HG02970 (cell line): ENCODE results near the gene IL1RAPL1.

Experiments used
- ATAC-seq: cut with Tn5 transposase; IDR thresholded peaks from one replicate; pipeline ENCODE4 v1.9.1; 2021; ENCODE audit warnings: mild to moderate bottlenecking, moderate library complexity, moderate number of reproducible peaks; ENCODE audit not compliant: unreplicated experiment, low FRiP score

IL1RAPL1 gene

DNA sequence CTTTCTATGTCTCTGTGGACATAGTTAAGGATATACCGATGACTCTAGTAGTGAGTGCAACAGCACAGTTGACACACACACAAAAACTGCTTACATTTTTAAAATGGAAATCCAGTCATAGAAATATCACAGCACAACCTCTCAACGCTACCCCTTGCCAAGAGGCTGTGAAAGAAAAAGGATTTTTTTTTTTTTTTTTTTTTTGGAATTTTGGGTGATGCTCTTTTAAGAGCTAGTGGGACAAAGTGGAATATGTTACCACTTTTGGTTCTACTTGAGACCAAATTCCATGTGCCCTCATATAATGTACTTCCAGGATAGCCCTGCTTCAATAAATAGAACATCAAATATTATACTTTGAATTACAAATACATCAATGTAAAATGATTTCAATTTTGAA is 1247.1 kb downstream of the IL1RAPL1 start:
- no peak for ATAC-seq

DNA sequence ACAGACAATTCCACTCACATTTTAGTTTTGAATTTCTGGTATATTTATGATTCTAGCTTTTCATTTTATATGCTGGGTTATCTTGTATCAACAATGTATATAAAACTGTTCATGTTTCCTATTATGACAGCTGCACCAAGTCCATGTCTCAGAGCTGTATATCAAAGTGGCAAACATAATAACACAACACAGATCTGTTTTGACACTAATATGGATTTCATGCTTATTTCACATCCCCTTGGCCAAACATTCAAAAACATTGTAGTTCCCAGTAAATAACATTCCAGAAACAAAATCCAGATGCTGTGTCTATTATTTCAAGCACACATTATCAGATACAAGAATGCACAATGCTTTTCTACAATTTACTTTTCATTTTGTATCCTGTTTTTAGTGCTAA is 1247.5 kb downstream of the IL1RAPL1 start:
- no peak for ATAC-seq

DNA sequence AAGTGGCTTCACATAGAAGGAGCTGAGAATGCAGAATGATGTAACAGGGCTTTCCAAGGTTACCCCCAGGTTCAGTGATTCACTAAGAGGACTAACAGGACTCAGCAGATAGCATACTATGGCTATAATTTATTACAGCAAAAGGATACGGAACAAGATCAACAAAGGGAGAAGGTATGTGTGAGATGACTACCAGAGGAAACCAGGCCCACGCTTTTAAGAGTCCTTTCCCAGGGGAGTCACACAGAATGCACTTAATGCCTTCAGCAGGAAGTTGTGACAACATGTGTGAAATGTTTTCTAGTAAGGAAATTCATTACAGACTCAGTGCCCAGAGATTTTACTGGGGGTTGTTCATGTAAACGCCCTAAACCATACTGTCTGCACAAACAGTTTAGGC is 1254.5 kb downstream of the IL1RAPL1 start:
- ATAC-seq: no peak

DNA sequence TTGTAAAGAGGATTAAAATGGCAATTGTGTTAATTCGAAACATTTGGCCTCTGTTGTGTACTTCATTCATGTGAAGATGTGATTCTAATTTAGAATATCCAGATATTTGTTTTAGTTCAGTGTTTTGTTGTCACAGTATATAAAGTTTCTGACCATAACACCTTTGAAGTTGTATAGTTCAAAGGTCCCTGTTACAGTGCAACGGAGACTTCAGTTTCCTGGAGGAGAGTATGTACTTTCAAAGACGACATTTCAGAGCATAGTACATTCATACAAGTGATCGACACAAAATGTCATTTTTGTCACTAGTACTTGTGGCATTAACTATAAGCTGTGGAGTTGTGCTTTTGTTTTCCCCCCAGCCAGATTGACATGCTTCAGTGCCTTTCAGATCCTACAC is 1255.3 kb downstream of the IL1RAPL1 start:
- no peak for ATAC-seq

DNA sequence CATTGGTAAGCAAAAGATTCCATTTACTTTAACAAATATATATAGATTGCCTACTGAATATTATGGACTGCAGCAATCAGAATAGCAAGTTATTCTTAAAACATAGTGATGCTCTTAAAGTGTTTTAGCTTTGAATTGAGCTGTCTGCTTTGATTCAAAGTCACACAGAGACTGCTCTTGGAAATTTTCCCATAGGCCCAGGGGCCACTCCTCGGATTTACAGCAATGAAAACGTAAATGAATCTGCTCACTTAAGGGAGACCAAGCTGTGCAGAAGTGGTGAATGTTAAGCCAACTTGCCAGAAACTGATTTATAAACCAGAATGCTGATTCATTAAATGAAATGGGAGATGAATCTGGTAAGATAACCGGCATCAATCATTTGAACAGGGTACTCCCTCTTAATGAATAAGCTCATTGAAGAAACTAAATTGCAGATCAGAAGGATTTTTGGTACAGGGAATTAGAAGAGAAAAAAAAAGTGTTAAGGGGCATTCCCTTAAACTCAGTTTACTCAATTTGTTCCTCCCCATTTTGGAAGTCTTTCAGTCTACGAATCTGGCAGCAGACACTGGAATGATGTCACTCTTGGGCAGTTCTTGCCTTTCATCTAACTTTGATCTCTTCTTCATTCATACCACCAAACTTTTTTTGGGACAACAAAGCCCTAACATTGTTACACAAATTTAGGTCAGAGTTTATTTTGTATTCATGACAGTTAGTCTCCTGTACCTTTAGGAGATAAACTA is 1264.8 kb downstream of the IL1RAPL1 start:
- no peak for ATAC-seq

DNA sequence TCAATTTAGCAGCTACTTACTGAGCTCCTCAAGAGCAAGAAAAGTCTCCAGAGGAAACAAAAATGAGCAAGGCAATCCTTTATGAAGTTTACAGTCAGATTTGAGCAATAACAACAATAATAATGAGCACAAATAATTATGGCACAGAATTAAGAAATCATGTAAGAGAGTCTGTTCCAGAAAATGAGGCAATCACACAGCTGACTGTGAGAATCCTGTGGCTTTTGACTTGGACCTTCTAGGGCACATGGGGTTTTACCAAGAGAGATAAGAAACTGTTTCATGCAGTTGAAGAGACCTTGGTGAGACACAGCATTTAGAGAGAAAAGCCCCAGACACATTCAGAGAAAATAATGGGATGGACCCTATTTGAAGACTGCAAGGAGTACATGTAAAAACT is 1265.5 kb downstream of the IL1RAPL1 start:
- ATAC-seq: no peak

DNA sequence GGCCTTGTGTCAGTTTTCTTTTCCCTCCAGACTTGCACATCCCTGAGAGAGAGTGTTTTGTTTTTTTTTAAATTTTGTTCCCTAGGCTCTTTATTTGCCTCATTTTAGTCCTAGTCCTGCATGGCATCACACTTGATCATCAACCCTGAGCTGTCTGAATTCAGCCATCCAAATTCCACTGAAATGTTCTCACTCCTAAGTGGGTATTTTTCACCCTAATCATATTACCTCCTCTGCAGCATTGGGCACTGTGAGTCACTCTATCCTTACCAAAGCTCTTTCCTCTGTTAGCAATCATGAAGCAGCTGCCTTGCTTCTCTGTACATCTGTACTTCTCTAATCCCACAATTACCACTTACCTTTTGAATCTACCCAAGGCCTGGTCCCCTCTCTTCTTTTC is 1271.5 kb downstream of the IL1RAPL1 start:
- no peak for ATAC-seq

DNA sequence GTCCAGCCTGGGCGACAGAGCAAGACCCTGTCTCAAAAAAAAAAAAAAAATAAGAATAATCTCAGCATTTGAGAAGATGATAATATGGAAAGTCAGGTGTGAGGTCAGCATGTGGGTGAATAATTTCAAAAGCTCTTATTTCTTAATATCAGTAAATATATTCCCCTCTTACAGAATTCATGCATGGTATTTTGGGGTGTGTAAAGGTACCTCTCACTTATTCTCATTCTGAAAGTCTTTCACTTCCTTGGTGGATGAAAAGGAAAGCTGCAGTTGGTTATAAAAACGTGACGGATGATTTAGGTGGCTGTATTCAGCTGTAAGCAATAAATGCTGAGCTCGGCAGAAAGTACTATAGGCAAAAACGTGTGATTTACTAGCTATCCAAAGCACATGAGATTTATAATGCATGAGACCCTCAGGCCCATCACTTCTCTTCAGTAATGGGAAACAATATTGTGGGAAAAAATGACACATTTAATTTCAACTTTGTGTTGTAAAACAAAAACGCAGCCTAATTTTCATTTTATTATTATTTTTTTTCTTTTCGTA is 1275.0 kb downstream of the IL1RAPL1 start:
- ATAC-seq: no peak

DNA sequence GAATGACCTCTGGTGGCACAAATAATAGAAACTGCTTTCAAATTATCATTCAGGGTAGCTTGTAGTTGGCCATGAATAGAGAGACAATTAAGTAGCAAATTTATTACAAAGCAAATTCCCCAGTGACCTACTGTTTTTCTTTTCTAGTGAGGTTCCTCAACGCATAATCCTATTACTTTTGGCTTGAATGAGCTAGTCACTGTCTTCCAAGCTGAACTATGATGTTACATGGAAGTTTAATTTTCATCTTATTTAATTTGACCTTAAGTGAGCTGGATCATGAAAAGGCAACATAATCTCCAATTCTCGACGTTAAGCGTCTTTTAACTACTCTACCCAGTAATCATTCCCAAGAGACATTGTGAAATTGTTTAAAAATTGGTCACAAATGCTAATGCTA is 1280.7 kb downstream of the IL1RAPL1 start:
- ATAC-seq: no peak

DNA sequence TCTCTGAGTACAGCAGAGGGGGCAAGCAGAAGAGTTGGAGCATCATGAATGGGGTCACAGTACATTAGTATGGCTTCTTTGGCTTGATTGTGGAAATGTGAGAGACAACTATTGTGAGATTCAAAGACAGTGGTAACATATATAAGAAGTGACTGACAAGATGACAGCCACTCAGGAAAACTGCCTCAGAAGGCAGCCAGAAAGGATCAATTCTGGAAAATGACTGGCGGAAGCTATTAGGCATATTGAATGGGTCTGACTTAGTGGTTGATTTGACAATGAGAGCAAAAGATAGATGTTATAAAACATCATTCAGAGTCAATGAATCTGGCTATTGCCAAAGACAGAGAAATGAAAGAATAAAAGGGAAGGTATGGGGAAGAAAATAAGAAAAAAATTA is 1282.6 kb downstream of the IL1RAPL1 start:
- ATAC-seq: no peak

DNA sequence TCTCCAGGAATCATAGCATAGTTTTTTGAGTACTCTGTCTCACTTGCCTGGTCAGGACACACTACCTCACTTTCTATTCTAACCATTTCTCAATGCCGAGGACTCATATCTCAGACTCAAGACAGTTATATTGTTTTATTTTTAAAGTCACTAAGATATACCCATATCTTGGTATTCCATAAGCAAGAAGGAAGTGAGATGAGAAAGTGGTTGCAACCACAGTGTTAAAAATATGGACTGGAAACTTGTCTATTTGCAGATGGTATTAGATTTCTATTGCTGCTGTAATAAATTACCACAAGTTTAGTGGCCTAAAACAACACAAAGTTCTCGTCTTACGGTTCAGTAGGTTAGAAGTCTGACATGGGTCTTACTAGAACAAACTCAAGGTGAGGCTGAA is 1283.4 kb downstream of the IL1RAPL1 start:
- ATAC-seq: no peak

DNA sequence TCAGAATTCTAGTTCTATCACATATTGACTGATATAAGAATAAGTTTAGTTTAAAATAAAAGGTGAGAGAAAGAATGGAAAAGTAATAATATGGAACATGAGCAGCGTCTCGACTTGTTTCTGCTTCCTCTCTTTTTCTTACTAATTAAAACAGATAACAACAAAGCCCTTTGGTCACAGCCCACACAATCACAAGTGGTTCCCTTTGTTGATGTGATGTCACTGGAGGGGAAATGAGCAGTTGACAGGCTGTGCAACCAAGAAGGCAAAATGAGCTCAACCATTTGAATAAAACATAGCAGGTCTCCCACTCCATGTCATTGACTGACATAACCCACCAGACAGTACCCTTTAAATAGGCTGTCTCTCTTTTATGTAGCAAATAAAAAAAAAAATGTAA is 1285.6 kb downstream of the IL1RAPL1 start:
- no peak for ATAC-seq

DNA sequence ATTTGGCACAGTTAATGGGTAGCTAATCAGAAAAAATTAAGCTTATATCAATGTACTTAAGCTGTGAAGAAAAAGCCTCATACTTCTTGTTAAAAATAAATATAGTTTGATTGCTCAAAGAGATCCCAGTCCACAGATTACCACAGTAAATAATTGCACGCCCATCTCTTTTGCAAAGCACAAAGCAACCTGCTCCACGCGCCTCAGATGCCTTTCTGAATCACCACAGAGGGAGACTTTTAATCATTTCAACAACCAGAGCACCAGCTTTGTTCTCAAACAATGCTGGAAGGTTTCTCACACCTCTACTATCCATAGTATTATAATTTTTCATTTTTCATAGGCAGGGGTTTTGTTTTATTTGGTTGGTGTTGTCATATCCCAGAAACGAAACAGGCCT is 1289.5 kb downstream of the IL1RAPL1 start:
- ATAC-seq: no peak

DNA sequence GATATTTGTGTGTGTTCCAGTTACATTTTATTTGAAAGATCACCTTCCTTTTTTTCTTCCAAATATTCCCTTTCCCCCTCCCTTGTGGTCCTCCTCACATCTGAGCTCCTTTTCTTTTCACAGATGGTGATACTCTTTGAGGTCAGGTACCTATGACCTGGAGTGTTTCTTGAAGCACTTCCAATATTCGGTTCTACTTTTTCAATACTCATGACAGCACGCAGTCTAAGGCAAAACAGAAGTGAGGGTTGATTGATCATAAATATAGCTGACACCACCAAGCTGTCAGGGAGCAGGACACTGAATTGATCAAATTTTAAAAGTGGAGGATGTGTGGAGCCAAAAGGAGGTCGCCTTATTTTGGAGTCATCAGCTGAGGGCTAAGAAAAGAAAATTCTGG is 1293.7 kb downstream of the IL1RAPL1 start:
- ATAC-seq: no peak

DNA sequence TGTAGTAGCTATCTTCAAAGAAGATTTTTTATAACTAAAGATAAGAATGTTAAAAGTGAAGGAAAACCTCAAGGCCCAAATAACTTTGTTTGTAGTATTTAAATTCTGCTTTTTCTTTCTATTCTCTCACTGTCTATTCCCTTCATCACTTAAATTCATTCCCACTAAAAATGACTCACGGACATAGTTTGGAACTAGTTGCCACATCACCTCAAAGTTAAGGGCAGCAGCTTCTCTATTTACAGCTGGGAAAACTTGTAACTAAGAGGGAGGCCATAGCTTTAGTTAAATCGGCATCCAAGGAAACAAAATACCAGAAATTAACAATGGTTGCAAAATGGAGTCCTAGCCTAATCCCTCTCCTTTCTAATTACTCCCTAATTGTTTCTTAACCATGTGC is 1302.8 kb downstream of the IL1RAPL1 start:
- no peak for ATAC-seq

DNA sequence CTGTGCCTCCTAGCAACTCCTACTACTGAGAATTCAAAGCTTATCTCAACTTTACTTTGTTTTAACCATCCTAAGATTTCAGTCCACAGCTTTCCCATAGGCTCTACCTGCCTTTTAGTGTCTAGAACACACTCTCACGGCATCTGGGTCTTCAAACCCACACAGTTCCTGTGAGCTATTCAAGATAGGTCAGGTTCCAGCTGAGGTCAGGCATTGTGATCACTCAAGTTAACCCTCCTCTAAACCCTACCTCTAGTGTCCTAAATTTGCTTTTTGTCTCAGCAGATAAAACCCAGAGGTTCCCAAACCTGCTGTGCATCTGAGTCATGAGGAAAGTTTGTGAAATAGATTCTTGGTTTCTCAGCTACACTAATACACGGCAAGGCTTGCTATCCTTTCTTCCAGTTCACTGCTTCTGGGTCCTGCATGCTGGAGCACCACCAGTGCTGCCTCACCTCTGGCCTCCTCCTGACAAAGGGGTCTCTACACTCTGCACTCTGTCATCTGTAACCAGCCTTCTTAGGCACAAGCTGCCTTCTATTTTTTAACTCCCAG is 1303.5 kb downstream of the IL1RAPL1 start:
- ATAC-seq: no peak

DNA sequence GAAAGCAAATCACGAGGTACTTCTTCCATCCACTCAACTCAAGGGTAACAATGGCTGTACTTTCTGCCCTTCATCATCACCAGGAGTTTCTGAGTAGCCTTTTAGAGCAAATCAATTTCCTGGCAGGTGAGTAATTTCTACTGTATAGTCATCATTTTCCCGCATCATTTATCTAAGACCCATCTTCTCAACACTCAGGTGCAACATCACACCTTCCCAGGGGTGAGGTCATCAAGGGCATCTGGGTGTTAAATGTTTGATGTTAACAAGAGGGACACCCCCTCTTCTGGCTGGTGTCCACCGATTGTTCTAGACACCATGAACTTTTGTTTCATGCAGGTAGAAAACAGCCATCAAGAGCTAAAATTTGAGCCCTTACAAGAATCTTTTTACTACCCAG is 1314.8 kb downstream of the IL1RAPL1 start:
- no peak for ATAC-seq

DNA sequence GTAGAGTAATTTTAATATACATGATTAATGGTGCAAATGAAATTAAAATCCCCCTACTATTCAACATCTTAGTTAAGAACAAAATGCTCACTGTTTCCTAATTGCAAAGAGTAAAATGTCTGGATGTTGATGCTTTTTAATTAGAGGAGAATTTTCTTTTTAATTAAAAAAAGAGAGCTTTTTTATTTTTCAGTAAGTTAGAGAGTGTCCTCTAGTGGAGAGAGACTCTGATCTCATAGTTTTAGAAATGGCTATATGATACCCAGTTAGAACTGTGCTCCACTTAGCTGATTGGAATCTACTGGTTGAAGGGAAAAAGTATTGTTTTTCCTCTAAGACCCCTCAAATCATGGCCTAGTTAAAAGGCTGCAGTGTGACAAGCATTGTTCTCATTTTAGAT is 1316.1 kb downstream of the IL1RAPL1 start:
- ATAC-seq: no peak

DNA sequence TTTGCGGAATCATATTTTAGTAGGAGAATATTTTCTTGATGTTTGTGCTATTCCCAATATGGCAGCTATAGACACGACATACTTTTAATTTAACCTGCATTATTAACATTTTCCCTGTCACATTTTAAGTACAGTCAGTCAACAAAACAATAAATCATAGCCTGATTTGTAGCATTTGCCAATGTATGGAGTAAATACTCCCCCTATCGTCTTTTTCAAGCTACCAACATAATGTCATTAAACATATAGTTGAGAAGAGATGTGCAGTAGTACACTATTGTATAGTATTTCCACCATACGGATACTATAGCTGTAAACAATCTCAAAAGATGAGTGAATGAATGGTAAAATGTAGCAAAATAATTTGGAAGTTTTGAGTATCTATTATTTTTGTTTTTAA is 1324.4 kb downstream of the IL1RAPL1 start:
- no peak for ATAC-seq

DNA sequence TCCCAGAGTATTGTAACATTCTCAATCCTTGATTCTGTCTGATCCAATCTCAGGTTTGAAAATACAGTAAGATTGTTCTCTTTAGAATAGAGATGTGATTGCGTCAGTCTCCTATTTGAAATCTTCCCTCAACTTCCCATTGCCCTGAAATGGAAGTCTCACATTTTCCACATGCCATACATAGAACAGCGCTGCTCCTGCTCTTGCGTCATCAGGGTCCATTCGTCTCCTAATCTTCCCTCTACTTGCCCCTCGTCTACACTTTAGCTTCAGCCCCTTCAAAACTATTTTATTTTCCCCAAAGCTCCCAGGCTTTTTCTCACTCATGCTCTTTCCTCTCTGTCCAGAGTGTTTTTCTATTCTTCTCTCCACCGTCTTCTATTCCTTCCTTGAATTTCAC is 1326.4 kb downstream of the IL1RAPL1 start:
- ATAC-seq: no peak

DNA sequence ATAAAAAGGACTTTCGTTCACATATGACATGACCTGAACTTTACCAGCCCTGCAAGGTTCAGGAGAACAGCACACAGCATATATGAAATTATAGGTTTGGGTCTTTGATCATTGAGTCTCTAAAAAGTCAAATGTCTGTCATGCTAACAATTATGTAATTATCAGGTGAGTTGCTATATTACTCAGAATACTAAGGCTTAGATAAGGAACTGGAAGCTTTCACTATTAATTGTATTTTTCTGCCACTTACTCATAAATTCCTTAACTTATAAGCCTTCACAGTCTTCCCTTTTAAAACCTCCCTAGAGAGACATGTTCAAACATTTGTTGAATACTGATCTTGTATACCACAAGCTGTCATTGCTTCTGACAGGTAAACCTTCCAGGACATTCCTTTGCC is 1335.4 kb downstream of the IL1RAPL1 start:
- ATAC-seq: no peak

DNA sequence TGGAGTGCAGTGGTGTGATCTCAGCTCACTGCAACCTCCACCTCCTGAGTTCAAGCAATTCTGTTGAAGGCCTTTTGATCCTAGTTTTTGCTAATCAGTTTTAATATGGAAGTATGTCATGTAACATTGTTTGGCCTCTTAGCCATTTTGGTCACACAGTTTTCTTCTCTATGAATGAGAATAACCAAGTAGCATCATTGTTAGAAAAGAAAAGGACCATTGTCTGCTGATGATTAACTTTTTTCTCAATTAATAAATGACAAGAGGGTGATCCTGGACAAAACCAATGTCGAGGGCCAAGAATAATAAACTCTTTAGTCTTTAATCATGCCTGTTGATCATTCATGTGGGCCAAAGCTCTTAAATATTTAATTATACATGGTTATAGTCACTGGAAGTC is 1338.8 kb downstream of the IL1RAPL1 start:
- ATAC-seq: no peak
